Measurements from ENCODE around the gene CACNA2D1. TPM values are rescaled to one million over a fixed set of nuclear protein-coding genes. Genes with fewer than 3 reads are reported as not detected.

Gene CACNA2D1
- total RNA-seq, 1 donor from 2014 or later: not detected

DNA sequence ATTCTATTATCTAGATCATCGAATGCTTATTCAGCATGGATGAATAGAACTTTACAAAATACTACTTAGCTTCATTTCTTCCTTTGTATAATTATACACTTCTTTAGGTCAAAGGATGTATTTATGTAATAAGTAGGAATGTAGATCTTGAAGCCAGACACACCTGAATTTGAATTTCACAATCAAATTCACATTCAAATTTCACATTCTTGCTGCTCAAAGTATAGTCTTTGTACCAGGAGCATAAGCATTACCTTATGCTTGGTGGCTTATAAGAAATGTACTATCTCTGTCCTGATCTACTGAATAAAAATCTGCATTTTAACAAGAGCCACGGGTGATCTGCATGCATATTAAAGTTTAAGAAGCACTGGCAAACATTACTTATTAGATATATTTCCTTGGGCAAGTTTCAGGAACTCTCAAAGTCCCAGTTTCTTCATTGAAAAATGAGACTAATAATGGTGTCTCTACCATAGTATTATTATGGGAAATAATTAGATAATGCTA is 112.8 kb downstream of the CACNA2D1 start:
- intact Hi-C loops (cut with micrococcal nuclease): no loop called here
- Mint-ChIP-seq H3K27ac (no peak overlapping the region), H3K4me3 (no peak overlapping the region), H3K4me1 (no peaks in the 10 kb centered on the region), H3K27me3 (no peaks in the 10 kb centered on the region), H3K9me3 (no peaks in the 10 kb centered on the region), H3K36me3 (ENCODE audit: low read depth) (no peaks in the 10 kb centered on the region)
- no peak for DNase-seq

DNA sequence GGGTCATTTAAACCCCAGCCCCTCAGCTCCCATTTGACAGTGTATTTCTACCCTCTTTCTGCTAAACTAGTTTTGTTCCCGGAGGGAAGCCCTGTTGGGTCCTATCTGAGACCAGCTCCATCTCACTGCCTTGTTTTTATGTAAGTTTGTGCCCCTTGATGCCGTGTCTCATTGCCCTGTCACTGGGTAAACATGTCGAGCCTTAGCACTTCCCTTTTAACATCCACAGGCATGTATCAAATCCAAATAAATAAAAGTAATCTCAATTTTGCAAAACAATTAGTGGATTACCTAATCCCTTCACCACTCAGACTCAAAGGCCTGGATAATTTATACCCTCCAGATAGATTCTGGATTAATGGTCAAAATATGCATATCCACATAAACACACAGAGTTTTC is 115.7 kb downstream of the CACNA2D1 start:
- intact Hi-C loops (cut with micrococcal nuclease): no loop called here
- H3K4me1 Mint-ChIP-seq: no peaks in the 10 kb centered on the region
- no peaks in the 10 kb centered on the region for H3K27me3 Mint-ChIP-seq
- H3K4me3 Mint-ChIP-seq: no peak overlapping the region
- no peaks in the 10 kb centered on the region for H3K9me3 Mint-ChIP-seq
- H3K27ac Mint-ChIP-seq: no peak overlapping the region
- no peaks in the 10 kb centered on the region for H3K36me3 Mint-ChIP-seq (ENCODE audit: low read depth)
- no peak for DNase-seq

DNA sequence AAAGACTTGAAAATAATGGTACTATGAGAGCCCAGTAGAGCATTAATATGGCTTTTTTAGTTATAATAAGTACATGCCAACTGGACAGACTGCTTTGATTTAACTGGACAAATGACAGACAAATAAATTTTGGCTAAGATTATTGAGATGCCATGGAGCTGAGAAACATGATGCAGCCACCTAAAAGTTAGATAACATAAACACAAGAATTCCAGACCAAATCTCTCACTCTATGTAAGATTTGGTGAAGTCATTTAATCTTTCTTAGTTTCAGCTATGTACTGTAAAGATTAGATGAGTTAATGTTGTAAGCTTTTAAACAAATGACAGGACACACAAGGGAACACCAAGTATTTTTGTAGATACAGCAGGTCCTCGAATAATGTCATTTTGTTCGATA is 118.2 kb downstream of the CACNA2D1 start:
- Mint-ChIP-seq H3K9me3 (no peaks in the 10 kb centered on the region), H3K27me3 (no peaks in the 10 kb centered on the region), H3K4me3 (no peak overlapping the region), H3K27ac (no peak overlapping the region), H3K36me3 (ENCODE audit: low read depth) (no peaks in the 10 kb centered on the region), H3K4me1 (no peaks in the 10 kb centered on the region)
- DNase-seq: no peak
- intact Hi-C loops (cut with micrococcal nuclease): no loop called here

DNA sequence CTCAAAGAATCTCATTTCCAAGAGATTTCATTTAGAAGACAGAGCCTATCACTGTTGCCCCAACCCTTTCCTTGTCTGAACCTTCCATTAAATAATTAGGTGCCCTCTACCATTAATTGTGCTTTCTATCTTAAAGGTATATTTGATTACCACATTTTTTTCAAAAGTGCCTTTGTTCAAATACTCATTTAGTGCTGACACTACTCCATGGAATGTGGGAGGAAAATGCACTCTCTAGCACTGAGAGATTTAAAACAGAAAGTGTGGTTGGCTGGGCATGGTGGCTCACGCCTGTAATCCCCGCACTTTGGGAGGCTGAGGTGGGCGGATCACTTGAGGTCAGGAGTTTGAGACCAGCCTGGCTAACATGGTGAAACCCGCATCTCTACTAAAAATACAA is 119.8 kb downstream of the CACNA2D1 start:
- H3K4me1 Mint-ChIP-seq: no peaks in the 10 kb centered on the region
- H3K9me3 Mint-ChIP-seq: no peaks in the 10 kb centered on the region
- no peak for DNase-seq
- no peak overlapping the region for H3K27ac Mint-ChIP-seq
- H3K27me3 Mint-ChIP-seq: no peaks in the 10 kb centered on the region
- intact Hi-C loops (cut with micrococcal nuclease): no loop called here
- H3K4me3 Mint-ChIP-seq: no peak overlapping the region
- H3K36me3 Mint-ChIP-seq (ENCODE audit: low read depth): no peaks in the 10 kb centered on the region

DNA sequence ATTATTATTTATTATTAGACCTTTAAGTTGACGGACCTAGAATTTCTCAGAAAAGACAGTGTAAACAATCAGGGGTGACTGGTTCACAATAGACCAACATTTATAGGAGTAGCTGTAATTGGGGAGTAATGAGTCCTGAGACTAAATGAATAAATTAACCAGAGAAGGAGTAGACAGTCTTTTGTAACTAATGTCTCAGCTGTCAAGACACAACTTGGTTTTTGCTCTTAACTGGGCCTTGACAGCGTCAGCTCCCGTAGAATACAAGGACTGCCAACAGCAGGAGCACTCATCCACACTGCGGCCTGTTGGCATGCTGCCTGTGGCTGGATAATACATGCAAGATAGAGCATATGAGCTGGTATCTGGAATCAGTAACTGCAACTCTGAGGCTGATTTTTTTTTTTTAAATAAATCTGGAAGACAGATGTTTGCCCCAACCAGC is 123.9 kb downstream of the CACNA2D1 start:
- no peak overlapping the region for H3K27ac Mint-ChIP-seq
- no peaks in the 10 kb centered on the region for H3K4me1 Mint-ChIP-seq
- no peak overlapping the region for H3K4me3 Mint-ChIP-seq
- no peaks in the 10 kb centered on the region for H3K36me3 Mint-ChIP-seq (ENCODE audit: low read depth)
- H3K9me3 Mint-ChIP-seq: no peaks in the 10 kb centered on the region
- intact Hi-C loops (cut with micrococcal nuclease): no loop called here
- H3K27me3 Mint-ChIP-seq: no peaks in the 10 kb centered on the region
- DNase-seq: no peak

DNA sequence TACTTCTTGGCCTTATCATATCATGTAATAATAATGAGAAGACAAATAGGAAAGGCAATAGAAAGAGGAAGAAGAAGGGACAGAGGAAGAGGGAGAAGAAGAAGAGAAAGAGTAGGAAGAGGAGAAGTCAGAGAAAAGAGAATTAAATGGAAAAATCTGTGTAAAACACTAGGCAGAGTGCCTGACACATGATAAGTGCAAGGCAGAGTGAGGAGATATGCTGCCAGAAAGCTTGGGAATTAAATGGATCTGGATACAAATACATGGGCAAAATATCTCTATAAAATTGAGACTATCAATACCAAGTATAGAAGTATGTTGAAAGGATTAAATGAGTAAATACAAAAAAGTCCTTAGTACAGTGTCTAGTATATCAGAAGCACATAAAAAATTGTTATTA is 124.8 kb downstream of the CACNA2D1 start:
- Mint-ChIP-seq H3K4me3 (no peak overlapping the region), H3K27ac (no peak overlapping the region), H3K9me3 (no peaks in the 10 kb centered on the region), H3K36me3 (ENCODE audit: low read depth) (no peaks in the 10 kb centered on the region), H3K27me3 (no peaks in the 10 kb centered on the region), H3K4me1 (no peaks in the 10 kb centered on the region)
- DNase-seq: no peak
- intact Hi-C loops (cut with micrococcal nuclease): no loop called here

DNA sequence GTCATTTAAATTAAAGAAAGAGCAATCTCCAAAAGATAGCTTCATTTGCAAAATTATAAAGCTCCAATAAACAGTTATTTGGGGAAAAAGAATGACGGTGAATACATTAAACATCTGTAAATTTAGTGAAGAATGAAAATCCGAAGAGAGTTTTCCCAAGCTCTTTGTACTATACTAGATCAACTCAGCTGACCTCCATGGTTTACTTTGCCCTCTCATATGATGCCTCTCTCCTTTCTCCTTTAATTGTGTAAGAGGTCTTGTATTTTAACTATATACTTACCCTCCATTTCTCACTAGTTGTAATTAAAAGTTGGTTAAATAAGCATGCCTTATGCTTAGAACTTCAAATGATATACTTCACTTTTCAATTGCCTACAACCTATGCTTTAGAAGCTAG is 125.8 kb downstream of the CACNA2D1 start:
- Mint-ChIP-seq H3K4me3 (no peak overlapping the region), H3K27ac (no peak overlapping the region), H3K27me3 (no peaks in the 10 kb centered on the region), H3K36me3 (ENCODE audit: low read depth) (no peaks in the 10 kb centered on the region), H3K9me3 (no peaks in the 10 kb centered on the region), H3K4me1 (no peaks in the 10 kb centered on the region)
- intact Hi-C loops (cut with micrococcal nuclease): no loop called here
- DNase-seq: no peak

DNA sequence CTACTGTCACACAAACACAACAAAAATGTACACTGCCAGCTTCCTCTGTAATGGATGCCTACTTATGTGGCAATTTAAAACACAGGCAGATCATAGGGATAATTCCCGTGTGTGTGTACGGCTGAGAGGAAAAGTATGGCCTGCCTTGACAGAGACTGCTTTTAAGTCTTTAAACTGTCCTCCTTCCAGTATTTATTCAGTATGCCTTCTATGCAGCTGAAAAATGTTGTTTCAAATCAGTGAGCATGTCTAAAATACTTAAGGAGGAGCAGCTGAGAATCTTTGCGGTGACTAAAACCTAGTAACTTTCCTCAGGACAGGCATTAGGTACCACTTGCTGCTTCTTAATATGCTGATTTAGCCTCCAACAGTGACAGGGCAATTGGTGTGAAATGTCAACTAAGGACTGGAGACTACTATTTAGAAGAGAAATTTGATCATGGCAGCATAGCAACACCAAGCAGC is 126.3 kb downstream of the CACNA2D1 start:
- Mint-ChIP-seq H3K4me1 (no peaks in the 10 kb centered on the region), H3K36me3 (ENCODE audit: low read depth) (no peaks in the 10 kb centered on the region), H3K4me3 (no peak overlapping the region), H3K27ac (no peak overlapping the region), H3K27me3 (no peaks in the 10 kb centered on the region), H3K9me3 (no peaks in the 10 kb centered on the region)
- no peak for DNase-seq
- intact Hi-C loops (cut with micrococcal nuclease): no loop called here

DNA sequence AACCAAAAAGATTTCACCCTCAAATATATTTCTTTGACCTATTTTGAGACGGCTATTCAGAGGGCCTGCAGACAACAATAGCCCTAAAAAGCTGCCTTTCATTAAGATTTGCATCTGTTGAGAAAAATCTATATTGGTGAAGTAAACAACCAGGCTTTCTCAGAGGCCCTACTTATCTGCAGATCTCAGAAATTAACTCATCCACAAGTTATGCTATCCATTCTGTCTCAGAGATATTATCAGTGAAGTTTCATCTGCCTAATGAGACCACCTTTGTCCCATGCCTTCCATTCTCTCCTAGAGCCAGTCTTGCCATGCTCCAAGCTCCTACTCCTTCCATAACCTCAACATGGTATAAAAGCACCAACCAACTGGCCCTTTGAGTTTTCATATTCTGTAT is 130.3 kb downstream of the CACNA2D1 start:
- Mint-ChIP-seq H3K4me3 (no peak overlapping the region), H3K4me1 (no peaks in the 10 kb centered on the region), H3K36me3 (ENCODE audit: low read depth) (no peaks in the 10 kb centered on the region), H3K9me3 (no peaks in the 10 kb centered on the region), H3K27me3 (no peaks in the 10 kb centered on the region), H3K27ac (no peak overlapping the region)
- no peak for DNase-seq
- intact Hi-C loops (cut with micrococcal nuclease): no loop called here

DNA sequence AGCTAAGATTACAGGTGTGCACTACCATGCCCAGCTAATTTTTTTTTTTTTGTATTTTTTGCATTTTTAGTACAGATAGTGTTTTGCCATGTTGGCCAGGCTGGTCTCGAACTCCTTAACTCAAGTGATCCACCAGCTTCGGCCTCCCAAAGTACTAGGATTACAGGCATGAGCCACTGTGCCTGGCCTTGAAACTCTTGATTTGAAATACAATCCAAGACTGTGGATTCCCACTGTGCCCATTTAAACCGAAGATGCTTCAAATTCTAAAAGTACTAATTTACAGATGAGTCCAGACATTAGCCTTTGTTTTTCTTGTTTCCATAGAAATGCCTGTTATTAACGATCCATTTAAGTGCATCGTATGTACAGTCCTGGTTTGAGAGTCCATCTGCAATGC is 130.9 kb downstream of the CACNA2D1 start:
- H3K4me3 Mint-ChIP-seq: no peak overlapping the region
- no peaks in the 10 kb centered on the region for H3K4me1 Mint-ChIP-seq
- H3K27me3 Mint-ChIP-seq: no peaks in the 10 kb centered on the region
- H3K9me3 Mint-ChIP-seq: no peaks in the 10 kb centered on the region
- no peaks in the 10 kb centered on the region for H3K36me3 Mint-ChIP-seq (ENCODE audit: low read depth)
- DNase-seq: no peak
- H3K27ac Mint-ChIP-seq: no peak overlapping the region
- intact Hi-C loops (cut with micrococcal nuclease): no loop called here

DNA sequence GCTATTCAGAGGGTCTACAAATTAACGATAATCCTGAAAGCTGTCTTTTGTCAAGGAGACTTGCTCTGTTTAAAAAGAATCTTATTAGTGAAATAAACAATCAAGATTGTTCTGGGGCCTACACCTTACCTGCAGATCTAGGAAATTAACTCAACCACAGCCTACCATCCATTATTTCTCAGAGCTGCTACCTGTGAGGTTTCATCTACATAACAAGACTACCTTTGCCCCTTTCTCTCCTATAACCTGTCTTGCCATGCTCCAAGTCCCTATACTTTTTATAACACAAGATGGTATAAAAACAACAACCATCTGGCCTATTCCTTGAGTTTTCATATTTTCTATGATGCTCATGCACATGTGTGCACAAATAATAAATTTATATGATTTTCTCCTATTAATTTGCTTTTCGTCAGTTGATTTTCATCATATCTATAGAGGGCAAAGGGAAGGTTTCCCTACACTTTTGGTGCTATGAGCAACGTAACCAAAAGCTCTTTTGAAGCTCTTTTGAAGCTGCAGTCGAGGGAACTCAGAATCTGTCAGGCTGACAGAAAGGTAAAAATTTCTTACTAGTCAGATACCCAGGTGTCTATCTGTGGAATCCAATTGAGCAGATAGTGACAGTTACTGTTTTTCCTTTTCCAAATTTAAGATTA is 138.1 kb downstream of the CACNA2D1 start:
- Mint-ChIP-seq H3K9me3 (no peaks in the 10 kb centered on the region), H3K4me1 (no peaks in the 10 kb centered on the region), H3K27ac (no peak overlapping the region), H3K36me3 (ENCODE audit: low read depth) (no peaks in the 10 kb centered on the region), H3K27me3 (no peaks in the 10 kb centered on the region), H3K4me3 (no peak overlapping the region)
- DNase-seq: no peak
- intact Hi-C loops (cut with micrococcal nuclease): no loop called here

DNA sequence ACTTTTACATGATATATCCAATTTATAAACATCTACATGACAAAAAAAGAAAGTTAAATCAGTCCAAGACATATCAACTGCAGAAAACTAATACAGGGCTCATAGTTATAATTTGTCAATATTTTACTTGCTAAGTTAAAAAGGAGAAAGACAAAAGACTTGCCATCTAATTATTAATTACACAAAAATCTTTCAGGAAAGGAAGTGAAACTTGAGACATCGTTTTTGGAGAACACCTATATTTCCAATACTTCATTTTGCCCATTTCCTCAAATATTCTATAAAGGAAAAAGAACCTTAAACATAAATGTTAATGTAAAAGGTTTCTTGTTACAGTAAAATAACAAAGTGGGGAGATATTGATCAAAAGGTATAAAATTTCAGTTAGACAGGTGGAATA is 148.7 kb downstream of the CACNA2D1 start:
- no peak overlapping the region for H3K27ac Mint-ChIP-seq
- H3K27me3 Mint-ChIP-seq: no peaks in the 10 kb centered on the region
- no peaks in the 10 kb centered on the region for H3K36me3 Mint-ChIP-seq (ENCODE audit: low read depth)
- H3K9me3 Mint-ChIP-seq: no peaks in the 10 kb centered on the region
- no peak for DNase-seq
- intact Hi-C loops (cut with micrococcal nuclease): no loop called here
- H3K4me1 Mint-ChIP-seq: no peaks in the 10 kb centered on the region
- no peak overlapping the region for H3K4me3 Mint-ChIP-seq

DNA sequence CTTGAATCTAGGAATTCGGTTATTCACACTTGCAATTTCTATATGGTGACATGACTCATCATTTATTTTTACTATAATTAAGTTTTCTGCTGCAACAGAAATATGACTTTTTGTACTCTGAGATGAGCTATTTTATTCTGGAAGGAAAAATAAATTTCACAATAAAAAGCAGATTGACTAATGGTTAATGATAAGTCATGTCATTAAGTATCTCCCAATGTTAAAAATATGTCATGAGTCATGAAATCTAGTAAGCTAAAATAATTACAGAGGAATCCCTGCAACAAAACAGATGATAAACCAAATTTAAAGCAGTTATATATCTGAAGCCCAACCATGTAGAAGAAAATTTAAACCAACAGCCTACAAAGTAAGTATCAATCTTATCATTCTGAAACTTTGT is 149.2 kb downstream of the CACNA2D1 start:
- no peak overlapping the region for H3K4me3 Mint-ChIP-seq
- DNase-seq: no peak
- H3K27ac Mint-ChIP-seq: no peak overlapping the region
- no peaks in the 10 kb centered on the region for H3K27me3 Mint-ChIP-seq
- H3K36me3 Mint-ChIP-seq (ENCODE audit: low read depth): no peaks in the 10 kb centered on the region
- no peaks in the 10 kb centered on the region for H3K4me1 Mint-ChIP-seq
- H3K9me3 Mint-ChIP-seq: no peaks in the 10 kb centered on the region
- intact Hi-C loops (cut with micrococcal nuclease): no loop called here

DNA sequence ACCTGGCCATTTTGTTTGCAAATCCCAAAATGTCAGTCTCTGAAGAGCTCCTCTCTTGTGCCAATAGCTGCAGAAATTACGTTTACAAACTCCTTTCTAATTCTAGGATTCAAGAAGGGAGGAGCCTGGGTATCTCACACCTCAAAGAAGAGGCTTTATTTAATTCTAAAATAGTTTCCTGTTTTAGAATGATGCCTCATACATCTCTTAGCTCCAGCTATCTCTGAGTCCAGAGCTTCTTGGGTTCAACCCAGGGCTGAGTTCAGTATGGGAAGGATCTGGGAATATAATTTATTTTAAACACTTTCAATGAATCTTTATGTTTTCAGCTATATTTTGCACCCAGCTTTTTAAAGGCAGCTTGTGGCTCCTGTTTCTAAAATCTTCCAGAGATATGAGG is 150.1 kb downstream of the CACNA2D1 start:
- H3K36me3 Mint-ChIP-seq (ENCODE audit: low read depth): no peaks in the 10 kb centered on the region
- intact Hi-C loops (cut with micrococcal nuclease): no loop called here

DNA sequence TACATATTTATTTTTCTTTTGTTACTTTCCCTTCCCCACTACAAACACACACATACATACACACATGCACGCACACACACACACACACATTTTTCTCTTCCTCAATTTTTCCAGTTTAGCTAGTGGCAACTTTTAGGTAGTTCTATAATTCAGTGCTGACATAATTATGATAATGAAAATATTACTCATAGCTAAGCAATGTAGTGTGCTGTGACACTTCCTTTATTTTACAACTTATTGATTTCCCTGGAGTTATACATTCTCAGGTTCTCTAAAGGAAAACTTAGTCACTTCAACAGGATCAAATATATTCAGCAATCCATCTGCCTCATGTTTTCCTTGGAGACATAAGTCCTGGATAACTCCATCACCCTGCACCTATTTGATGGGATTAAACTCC is 151.6 kb downstream of the CACNA2D1 start:
- no peak overlapping the region for H3K4me3 Mint-ChIP-seq
- H3K27ac Mint-ChIP-seq: no peak overlapping the region
- H3K27me3 Mint-ChIP-seq: no peaks in the 10 kb centered on the region
- no peaks in the 10 kb centered on the region for H3K9me3 Mint-ChIP-seq
- no peaks in the 10 kb centered on the region for H3K4me1 Mint-ChIP-seq
- no peaks in the 10 kb centered on the region for H3K36me3 Mint-ChIP-seq (ENCODE audit: low read depth)
- intact Hi-C loops (cut with micrococcal nuclease): no loop called here
- no peak for DNase-seq

More for the DNA sequence above, 150.1 kb downstream of the CACNA2D1 start:
- Mint-ChIP-seq H3K27me3 (no peaks in the 10 kb centered on the region), H3K4me3 (no peak overlapping the region), H3K4me1 (no peaks in the 10 kb centered on the region), H3K27ac (no peak overlapping the region), H3K9me3 (no peaks in the 10 kb centered on the region)
- DNase-seq: no peak
